Astrocyte (in vitro differentiated cells and primary cell): ENCODE results near the gene EN2. TPM values are rescaled to one million over a fixed set of nuclear protein-coding genes. Genes with fewer than 3 reads are reported as not detected.
A peak's percentile ranks its signal among the peaks of the same experiment; 100 is the strongest.

Experiments
- DNase-seq: peaks from one replicate; pipeline ENCODE4 v3.0.0-alpha.2; 2010; ENCODE audit warnings: low read depth
- FAIRE-seq: peaks from 2 replicates; lab custom pipeline; 2011; peaks lifted over from hg19 to GRCh38; lab: Jason Lieb, UNC
- H2AFZ ChIP-seq: 2 replicates; pipeline ENCODE4 v1.6.0; 2012; ENCODE audit warnings: low read depth, low read length, inconsistent platforms
- H3K27ac ChIP-seq: 2 replicates; pipeline ENCODE4 v1.5.1; 2011; ENCODE audit warnings: low read depth, low read length, inconsistent platforms
- H3K27me3 ChIP-seq: 2 replicates; pipeline ENCODE4 v1.6.0; 2011; ENCODE audit warnings: low read length, inconsistent platforms; ENCODE audit not compliant: insufficient read depth
- H3K36me3 ChIP-seq: 2 replicates; pipeline ENCODE4 v1.5.1; 2011; ENCODE audit warnings: low read length, inconsistent platforms; ENCODE audit not compliant: insufficient read depth
- H3K4me1 ChIP-seq: 2 replicates; pipeline ENCODE4 v1.5.1; 2011; ENCODE audit warnings: low read length, inconsistent platforms; ENCODE audit not compliant: insufficient read depth
- H3K4me2 ChIP-seq: 2 replicates; pipeline ENCODE4 v1.6.0; 2012; ENCODE audit warnings: low read length, inconsistent platforms
- H3K4me3 ChIP-seq: 2 replicates; pipeline ENCODE4 v1.5.1; 2011; ENCODE audit warnings: low read depth, mild to moderate bottlenecking, low read length, inconsistent platforms; ENCODE audit not compliant: insufficient read depth
- H3K79me2 ChIP-seq: 2 replicates; pipeline ENCODE4 v1.6.0; 2012; ENCODE audit warnings: mild to moderate bottlenecking, low read length, inconsistent platforms; ENCODE audit not compliant: insufficient read depth
- H3K9ac ChIP-seq: 2 replicates; pipeline ENCODE4 v1.6.0; 2012; ENCODE audit warnings: mild to moderate bottlenecking, low read length, inconsistent platforms
- H3K9me3 ChIP-seq: 2 replicates; pipeline ENCODE4 v1.5.1; 2012; ENCODE audit warnings: low read depth, mild to moderate bottlenecking, low read length, inconsistent platforms; ENCODE audit not compliant: insufficient read depth
- H4K20me1 ChIP-seq: 2 replicates; pipeline ENCODE4 v1.6.0; 2012; ENCODE audit warnings: low read length, inconsistent platforms; ENCODE audit not compliant: insufficient read depth
- H3K27ac Mint-ChIP-seq: one replicate; pipeline ENCODE4 v1.8.0; 2021; ENCODE audit warnings: mild to moderate bottlenecking, mixed read lengths; ENCODE audit not compliant: unreplicated experiment
- H3K27me3 Mint-ChIP-seq: one replicate; pipeline ENCODE4 v1.8.0; 2021; ENCODE audit warnings: low read depth, mixed read lengths; ENCODE audit not compliant: unreplicated experiment
- H3K36me3 Mint-ChIP-seq: one replicate; pipeline ENCODE4 v1.8.0; 2021; ENCODE audit warnings: low read depth, mixed read lengths; ENCODE audit not compliant: unreplicated experiment
- H3K4me1 Mint-ChIP-seq: one replicate; pipeline ENCODE4 v1.8.0; 2021; ENCODE audit warnings: low read depth, mixed read lengths; ENCODE audit not compliant: unreplicated experiment
- H3K4me3 Mint-ChIP-seq: one replicate; pipeline ENCODE4 v1.8.0; 2021; ENCODE audit warnings: mild to moderate bottlenecking, moderate library complexity, mixed read lengths; ENCODE audit not compliant: unreplicated experiment
- H3K9me3 Mint-ChIP-seq: one replicate; pipeline ENCODE4 v1.8.0; 2021; ENCODE audit warnings: mild to moderate bottlenecking, mixed read lengths; ENCODE audit not compliant: unreplicated experiment
- EZH2 ChIP-seq: IDR thresholded peaks from 2 replicates; pipeline ENCODE4 v1.6.1; 2012; ENCODE audit warnings: mild to moderate bottlenecking, low read length, inconsistent platforms; ENCODE audit not compliant: insufficient read depth
- total RNA-seq: library from RNA; stranded (reverse); gene quantifications from 2 replicates; pipeline ENCODE4 v1.2.1, GENCODE V29; 2021
- TF ChIP-seq, protein P1 (sequence below): IDR thresholded peaks from 2 replicates; pipeline ENCODE4 v1.5.1; 2011; ENCODE audit warnings: low read depth, mild to moderate bottlenecking, inconsistent platforms, low read length, moderate library complexity; ENCODE audit not compliant: insufficient read depth

EN2 gene
- total RNA-seq, 1 donor from 2014 or later = not detected

DNA sequence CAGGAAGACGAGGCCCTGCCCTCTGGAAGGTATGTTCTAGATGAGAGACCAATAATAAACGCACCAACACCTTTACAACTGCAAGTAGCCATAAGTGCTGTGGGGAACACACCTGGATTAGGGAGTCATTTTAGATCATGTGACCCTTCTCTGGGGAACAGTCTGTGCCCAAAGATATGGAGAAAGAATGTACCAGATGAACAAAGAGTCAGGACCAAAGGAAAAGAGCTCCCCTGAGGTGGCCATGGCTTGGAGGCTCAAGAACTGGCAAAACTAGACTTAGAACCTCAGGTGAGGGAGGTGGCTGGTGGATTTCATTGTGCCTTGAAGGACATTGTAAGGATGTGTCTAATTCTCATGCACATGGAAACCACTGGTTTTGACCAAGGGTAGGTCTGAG is 10.3 kb upstream of the EN2 start:
- peaks cover 78% of the 10 kb centered on the region for H3K27me3 Mint-ChIP-seq
- peaks cover 57% of the 10 kb centered on the region for H3K27me3 ChIP-seq
- H3K9me3 ChIP-seq = peaks cover 3% of the 10 kb centered on the region
- no peak overlapping the region for H3K27ac ChIP-seq
- H4K20me1 ChIP-seq = no peaks in the 10 kb centered on the region
- H3K36me3 ChIP-seq = no peaks in the 10 kb centered on the region
- no peaks in the 10 kb centered on the region for H3K4me1 Mint-ChIP-seq
- TF ChIP-seq, protein P1, sequence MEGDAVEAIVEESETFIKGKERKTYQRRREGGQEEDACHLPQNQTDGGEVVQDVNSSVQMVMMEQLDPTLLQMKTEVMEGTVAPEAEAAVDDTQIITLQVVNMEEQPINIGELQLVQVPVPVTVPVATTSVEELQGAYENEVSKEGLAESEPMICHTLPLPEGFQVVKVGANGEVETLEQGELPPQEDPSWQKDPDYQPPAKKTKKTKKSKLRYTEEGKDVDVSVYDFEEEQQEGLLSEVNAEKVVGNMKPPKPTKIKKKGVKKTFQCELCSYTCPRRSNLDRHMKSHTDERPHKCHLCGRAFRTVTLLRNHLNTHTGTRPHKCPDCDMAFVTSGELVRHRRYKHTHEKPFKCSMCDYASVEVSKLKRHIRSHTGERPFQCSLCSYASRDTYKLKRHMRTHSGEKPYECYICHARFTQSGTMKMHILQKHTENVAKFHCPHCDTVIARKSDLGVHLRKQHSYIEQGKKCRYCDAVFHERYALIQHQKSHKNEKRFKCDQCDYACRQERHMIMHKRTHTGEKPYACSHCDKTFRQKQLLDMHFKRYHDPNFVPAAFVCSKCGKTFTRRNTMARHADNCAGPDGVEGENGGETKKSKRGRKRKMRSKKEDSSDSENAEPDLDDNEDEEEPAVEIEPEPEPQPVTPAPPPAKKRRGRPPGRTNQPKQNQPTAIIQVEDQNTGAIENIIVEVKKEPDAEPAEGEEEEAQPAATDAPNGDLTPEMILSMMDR = no peak
- TF ChIP-seq EZH2 = no peak
- no peak overlapping the region for H3K4me2 ChIP-seq
- no peak overlapping the region for H3K4me3 ChIP-seq
- H3K4me1 ChIP-seq = no peaks in the 10 kb centered on the region
- H3K79me2 ChIP-seq = no peaks in the 10 kb centered on the region
- FAIRE-seq = no peak
- no peak overlapping the region for H3K4me3 Mint-ChIP-seq
- H3K9ac ChIP-seq = no peak overlapping the region
- H3K27ac Mint-ChIP-seq = no peak overlapping the region
- H3K36me3 Mint-ChIP-seq = no peaks in the 10 kb centered on the region
- H3K9me3 Mint-ChIP-seq = peaks cover 24% of the 10 kb centered on the region
- no peak overlapping the region for H2AFZ ChIP-seq
- DNase-seq = no peak

DNA sequence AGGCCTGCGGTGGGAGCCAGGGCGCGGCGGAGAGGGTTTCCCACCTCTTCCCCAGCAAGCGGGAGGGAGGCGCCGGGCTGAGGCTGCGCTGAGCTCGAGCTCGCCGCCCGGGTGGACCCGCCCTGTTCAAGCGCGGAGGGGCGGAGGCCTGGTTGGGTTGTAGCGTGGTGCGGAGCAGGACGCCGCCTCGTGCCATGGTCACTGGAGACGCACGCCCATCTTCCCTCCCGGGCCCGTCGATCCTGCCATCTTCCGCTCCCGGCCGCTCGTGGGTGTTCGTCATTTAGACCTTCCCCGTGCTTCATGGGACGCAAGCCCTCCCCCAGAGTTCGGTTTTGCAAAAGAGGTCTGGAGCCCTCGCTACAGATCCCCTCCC is 9.3 kb upstream of the EN2 start:
- H2AFZ ChIP-seq = no peak overlapping the region
- H4K20me1 ChIP-seq = no peaks in the 10 kb centered on the region
- H3K4me3 ChIP-seq = no peak overlapping the region
- Mint-ChIP-seq H3K4me3 (no peak overlapping the region), H3K27ac (no peak overlapping the region), H3K9me3 (peaks cover 29% of the 10 kb centered on the region), H3K4me1 (no peaks in the 10 kb centered on the region), H3K36me3 (no peaks in the 10 kb centered on the region), H3K27me3 (peaks cover 77% of the 10 kb centered on the region)
- no peaks in the 10 kb centered on the region for H3K4me1 ChIP-seq
- H3K9me3 ChIP-seq = peaks cover 3% of the 10 kb centered on the region
- no peaks in the 10 kb centered on the region for H3K36me3 ChIP-seq
- TF ChIP-seq EZH2 = peak; percentile 55
- TF ChIP-seq, protein P1 = no peak
- H3K4me2 ChIP-seq = no peak overlapping the region
- no peak overlapping the region for H3K27ac ChIP-seq
- no peak overlapping the region for H3K9ac ChIP-seq
- peaks cover 67% of the 10 kb centered on the region for H3K27me3 ChIP-seq
- no peaks in the 10 kb centered on the region for H3K79me2 ChIP-seq
- DNase-seq (no peak), FAIRE-seq (no peak)

DNA sequence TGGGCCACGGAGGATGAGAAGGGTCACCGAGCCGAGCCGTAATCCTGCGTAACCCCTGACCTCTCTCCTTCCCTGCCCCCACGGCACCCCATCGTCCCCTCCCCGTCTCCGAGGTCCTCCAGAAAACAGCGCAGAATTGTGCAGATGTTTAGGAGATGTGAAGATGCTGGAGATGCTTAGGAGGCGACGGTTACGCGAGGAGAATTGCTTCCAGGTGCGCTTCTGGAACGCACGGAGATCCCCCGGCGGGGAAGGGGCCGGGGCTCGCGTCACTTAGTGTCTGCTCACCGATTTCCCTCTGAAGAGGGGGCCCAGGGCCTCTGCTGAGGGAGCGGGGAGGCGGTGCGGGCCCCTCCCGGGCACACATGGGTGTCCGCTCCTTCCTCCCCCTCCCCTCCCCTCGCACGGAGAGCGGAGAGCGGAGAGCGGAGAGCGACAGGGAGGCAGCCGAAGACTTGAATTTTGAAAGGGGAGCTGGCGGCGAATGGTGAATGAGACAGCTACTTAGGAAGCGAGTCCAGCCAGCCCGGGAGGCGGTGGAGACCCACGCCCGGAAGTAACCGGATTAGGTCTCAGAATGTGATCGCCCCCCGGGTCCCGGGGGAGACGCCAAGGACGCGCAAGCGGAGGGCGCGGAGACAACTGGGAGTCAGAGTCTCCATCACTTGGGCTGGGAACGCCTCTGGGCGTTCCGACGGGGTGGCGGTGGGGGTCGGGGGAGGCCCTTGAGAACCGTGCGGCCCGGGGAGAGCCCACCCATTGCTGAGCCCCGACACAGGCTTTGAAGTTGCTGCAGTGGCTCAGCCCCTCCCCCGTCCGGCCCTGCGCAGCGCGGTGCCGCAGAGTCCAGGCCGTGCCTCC is 8.7 kb upstream of the EN2 start:
- Histone ChIP-seq H3K36me3 (no peaks in the 10 kb centered on the region), H3K9ac (no peak overlapping the region), H3K4me3 (no peak overlapping the region), H3K9me3 (peaks cover 3% of the 10 kb centered on the region), H3K4me1 (no peaks in the 10 kb centered on the region), H3K4me2 (no peak overlapping the region), H3K27me3 (peaks cover 71% of the 10 kb centered on the region), H3K79me2 (no peaks in the 10 kb centered on the region), H2AFZ (no peak overlapping the region), H4K20me1 (no peaks in the 10 kb centered on the region), H3K27ac (no peak overlapping the region)
- Mint-ChIP-seq H3K4me3 (no peak overlapping the region), H3K4me1 (no peaks in the 10 kb centered on the region), H3K9me3 (peaks cover 29% of the 10 kb centered on the region), H3K36me3 (no peaks in the 10 kb centered on the region), H3K27ac (no peak overlapping the region), H3K27me3 (peaks cover 74% of the 10 kb centered on the region)
- FAIRE-seq (no peak), DNase-seq (no peak)
- TF ChIP-seq EZH2 = peak; percentile 35
- TF ChIP-seq, protein P1 = no peak
